ENCODE data around the gene DPH5. TPM values are rescaled to one million over a fixed set of nuclear protein-coding genes. Genes with fewer than 3 reads are reported as not detected.
"Not testable (repeated sequence)": the region's sequence is repeated elsewhere in the genome, so short reads cannot be mapped to it uniquely, and the experiment has no call there.

Gene DPH5
- total RNA-seq, 1 donor from 2014 or later: 36.9 TPM

- no peak for DNase-seq
- intact Hi-C loops (cut with micrococcal nuclease): no loop called here
- ATAC-seq: no peak
Observed at GRCh38 chr1:101000131-101000873, 25.3 kb downstream of the DPH5 start.

GRCh38 chr1:100998426-100998825 lies 27.2 kb downstream of the DPH5 start:
- DNase-seq (no peak), ATAC-seq (no peak)
- intact Hi-C loops (cut with micrococcal nuclease): no loop called here

GRCh38 chr1:100995198-100995988 lies 30.2 kb downstream of the DPH5 start:
- ATAC-seq (peak; percentile 35), DNase-seq (no peak)
- intact Hi-C loops (cut with micrococcal nuclease): no loop called here

GRCh38 chr1:100989306-100990077 lies 36.1 kb downstream of the DPH5 start:
- intact Hi-C loops (cut with micrococcal nuclease): no loop called here
- ATAC-seq: no peak
- DNase-seq: no peak

- ATAC-seq: no peak
- intact Hi-C loops (cut with micrococcal nuclease): no loop called here
Observed at GRCh38 chr1:100988121-100988520, 37.5 kb downstream of the DPH5 start.

GRCh38 chr1:100982793-100983192 lies 42.8 kb downstream of the DPH5 start:
- intact Hi-C loops (cut with micrococcal nuclease): no loop called here
- ATAC-seq (peak; percentile 81), DNase-seq (no peak)

More at GRCh38 chr1:100988121-100988520, 37.5 kb downstream of the DPH5 start:
- DNase-seq: no peak

- no peak for ATAC-seq
- no peak for DNase-seq
- intact Hi-C loops (cut with micrococcal nuclease): no loop called here
Observed at GRCh38 chr1:100979631-100980030, 46.0 kb downstream of the DPH5 start.

GRCh38 chr1:100976936-100977335 lies 48.6 kb downstream of the DPH5 start:
- DNase-seq: no peak
- intact Hi-C loops (cut with micrococcal nuclease): no loop called here
- no peak for ATAC-seq

GRCh38 chr1:100972185-100972584 lies 53.4 kb downstream of the DPH5 start:
- intact Hi-C loops (cut with micrococcal nuclease): no loop called here
- DNase-seq (no peak), ATAC-seq (no peak)

GRCh38 chr1:100971021-100971420 lies 54.6 kb downstream of the DPH5 start:
- intact Hi-C loops (cut with micrococcal nuclease): no loop called here
- DNase-seq (no peak), ATAC-seq (no peak)

GRCh38 chr1:100969327-100969726 lies 56.3 kb downstream of the DPH5 start:
- no peak for ATAC-seq
- no peak for DNase-seq
- intact Hi-C loops (cut with micrococcal nuclease): no loop called here

GRCh38 chr1:100968621-100969020 lies 57.0 kb downstream of the DPH5 start:
- intact Hi-C loops (cut with micrococcal nuclease): no loop called here
- DNase-seq (no peak), ATAC-seq (no peak)

GRCh38 chr1:100960098-100960497 lies 65.5 kb downstream of the DPH5 start:
- intact Hi-C loops (cut with micrococcal nuclease): no loop called here
- ATAC-seq (no peak), DNase-seq (no peak)

GRCh38 chr1:100959502-100960060 lies 66.0 kb downstream of the DPH5 start:
- DNase-seq (no peak), ATAC-seq (no peak)
- intact Hi-C loops (cut with micrococcal nuclease): no loop called here

GRCh38 chr1:100955322-100955721 lies 70.3 kb downstream of the DPH5 start:
- intact Hi-C loops (cut with micrococcal nuclease): no loop called here
- ATAC-seq (no peak), DNase-seq (no peak)

- intact Hi-C loops (cut with micrococcal nuclease): no loop called here
- ATAC-seq (no peak), DNase-seq (no peak)
Observed at GRCh38 chr1:100953960-100954730, 71.4 kb downstream of the DPH5 start.

GRCh38 chr1:100952970-100953369 lies 72.6 kb downstream of the DPH5 start:
- DNase-seq; ATAC-seq; intact Hi-C loops (cut with micrococcal nuclease): not testable (repeated sequence)

- intact Hi-C loops (cut with micrococcal nuclease): no loop called here
- ATAC-seq: no peak
- DNase-seq: no peak
Observed at GRCh38 chr1:100952104-100952745, 73.4 kb downstream of the DPH5 start.

Data from left ventricle myocardium superior (tissue), 1 donor.